ENCODE results near the gene DENND11. TPM values are rescaled to one million over a fixed set of nuclear protein-coding genes. Genes with fewer than 3 reads are reported as not detected.
A peak's percentile ranks its signal among the peaks of the same experiment; 100 is the strongest.

Gene DENND11
- total and polyA plus RNA-seq, 10 of the 15 experiments (the other 5 are each of a cell fraction or from before 2014, with no cell fraction given), result 2.7 to 47.0 (median 26.6) TPM

DNA sequence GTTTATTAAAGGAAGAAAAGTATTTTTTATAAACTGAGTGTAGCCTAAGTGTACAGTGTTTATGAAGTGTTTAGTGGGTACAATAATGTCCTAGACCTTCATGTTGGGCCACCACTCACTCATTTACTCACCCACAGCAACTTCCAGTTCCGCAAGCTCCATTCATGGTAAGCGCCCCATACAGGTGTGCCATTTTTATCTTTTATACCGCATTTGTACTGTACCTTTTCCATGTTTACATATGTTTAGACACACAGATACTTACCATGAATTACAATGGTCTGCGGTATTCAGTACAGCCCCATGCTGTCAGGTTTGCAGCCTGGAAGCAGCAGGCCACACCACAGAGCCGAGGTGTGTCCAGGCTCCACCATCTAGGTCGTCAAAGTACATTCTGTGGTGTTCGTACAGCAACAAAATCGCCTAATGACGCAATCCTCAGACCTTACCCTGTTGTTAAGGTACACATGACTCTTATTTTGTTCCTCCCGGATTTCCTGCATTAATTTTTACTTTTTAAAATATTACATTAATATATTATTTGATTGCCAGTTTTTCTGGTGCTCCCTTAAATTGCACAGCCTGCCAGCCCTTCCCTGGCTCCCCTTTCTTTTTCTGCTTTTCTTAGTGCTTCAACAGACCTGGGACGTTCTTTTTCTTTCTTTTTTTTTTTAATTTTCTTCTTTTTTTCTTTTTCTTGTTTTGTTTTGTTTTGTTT, 35.3 kb upstream of the DENND11 start:
- Histone ChIP-seq H4K20me1 (ENCODE audit: control insufficient read depth, insufficient read depth) (no peaks in the 10 kb centered on the region), H3K4me3 (peak overlapping the region; percentile 85), H3K27me3 (replicated peaks in 1 of 2; ENCODE audit: control insufficient read depth in 2 of 2, insufficient read depth in 2 of 2, low read length in 1 of 2) (no peaks in the 10 kb centered on the region; a peak in 1 of 4 replicates), H3K9me3 (replicated peaks; ENCODE audit: control insufficient read depth, insufficient read depth, low read length) (no peaks in the 10 kb centered on the region), H3K79me2 (ENCODE audit: control insufficient read depth, insufficient read depth, low read length) (peaks cover 38% of the 10 kb centered on the region), H3K9ac (ENCODE audit: control insufficient read depth, insufficient read depth, low read length) (peak overlapping the region; percentile 95), H2AFZ (ENCODE audit: control insufficient read depth, low read depth, low read length) (peak overlapping the region; percentile 84), H3K27ac (ENCODE audit: control insufficient read depth, insufficient read depth) (peak overlapping the region; percentile 64), H3K4me2 (ENCODE audit: control insufficient read depth, insufficient read depth) (peak overlapping the region; percentile 93), H3K4me1 (ENCODE audit: control insufficient read depth, insufficient read depth, low read length) (peaks cover 4% of the 10 kb centered on the region; the same call in 1 of the 2 replicates), H3K36me3 (ENCODE audit: control insufficient read depth in 2 of 2, insufficient read depth in 2 of 2, low read length in 1 of 2) (peaks cover 0 to 9% of the 10 kb centered on the region in 2 experiments; a peak in 1 of 4 replicates)
- TSS peak; percentile 84 for BruUV-seq (replicated peaks)
- no peak for FAIRE-seq
- CTCF ChIA-PET, result interaction anchor here (0.7 to 5.7 kb wide), 24 partner anchors 9 to 723 kb away, joined by 3 to 121 read pairs (median 5); partner anchors contain the start of genes AGK, DENND11, MRPS33 and WEE2
- DNase-seq (ENCODE audit: low read depth, low spot score), result no peak
- intact Hi-C loops (cut with micrococcal nuclease; ENCODE audit: unreplicated experiment) (loop anchor here (5.0 kb wide), 1 partner anchor 185 kb away; the partner anchor contains the start of gene AGK), in situ Hi-C loops (cut with MboI) (loop anchor here (10.0 kb wide), 1 partner anchor 722 kb away; the partner anchor contains the start of gene MRPS33)
- TF ChIP-seq RCOR1 (conservative IDR thresholded peaks at IDR 0.05; ENCODE audit: low read depth, low read length) (no peak), RUNX3 (IDR thresholded peaks at IDR 0.05; ENCODE audit: low read length) (peak; percentile 23; the same call in 1 of the 2 replicates), NRF1 (conservative IDR thresholded peaks at IDR 0.05; ENCODE audit: low read depth, low read length) (no peak), TAF1 (IDR thresholded peaks at IDR 0.05; ENCODE audit: borderline replicate concordance, low read depth, low read length) (0 out of 2 replicates have a peak, but pooled peaks have one; percentile 8), SP1 (IDR thresholded peaks at IDR 0.05; ENCODE audit: low read depth, low read length) (no peak), GABPA (IDR thresholded peaks at IDR 0.05; ENCODE audit: low read depth) (0 out of 2 replicates have a peak, but pooled peaks have one; percentile 3)
- ATAC-seq, result no peak
- POLR2A ChIA-PET, result interaction anchor here (0.7 to 1.4 kb wide), 5 partner anchors 25 to 83 kb away, joined by 3 to 8 read pairs (median 4); partner anchors contain the start of gene DENND11
- WGBS (ENCODE audit: insufficient coverage, insufficient replicate concordance, low lambda C conversion rate, missing lambda C conversion rate), result 44% methylated on average over 11 of the region's 11 CpGs
- SMC1A ChIA-PET (ENCODE audit: uncharacterized antibody, unreplicated experiment), result interaction anchor here (0.8 to 3.5 kb wide), 10 partner anchors 10 to 187 kb away, joined by 3 to 35 read pairs (median 6); partner anchors contain the start of gene AGK
- RAD21 ChIA-PET (ENCODE audit: unreplicated experiment), result interaction anchor here (0.9 to 2.3 kb wide), 6 partner anchors 36 to 722 kb away, joined by 3 to 33 read pairs (median 6); partner anchors contain the start of genes DENND11 and MRPS33
